ENCODE data around the gene SLC43A3. TPM values are rescaled to one million over a fixed set of nuclear protein-coding genes. Genes with fewer than 3 reads are reported as not detected.
"Not testable (repeated sequence)": the region's sequence is repeated elsewhere in the genome, so short reads cannot be mapped to it uniquely, and the experiment has no call there.

The SLC43A3 gene
- total RNA-seq, 1 donor from 2014 or later: 27.2 TPM

- no peak for DNase-seq (ENCODE audit: low spot score)
These were observed 21.6 kb downstream of the SLC43A3 start for GRCh38 chr11:57405271-57405860.

GRCh38 chr11:57403802-57404147 is 23.1 kb downstream of the SLC43A3 start:
- DNase-seq (ENCODE audit: low spot score): no peak

DNA sequence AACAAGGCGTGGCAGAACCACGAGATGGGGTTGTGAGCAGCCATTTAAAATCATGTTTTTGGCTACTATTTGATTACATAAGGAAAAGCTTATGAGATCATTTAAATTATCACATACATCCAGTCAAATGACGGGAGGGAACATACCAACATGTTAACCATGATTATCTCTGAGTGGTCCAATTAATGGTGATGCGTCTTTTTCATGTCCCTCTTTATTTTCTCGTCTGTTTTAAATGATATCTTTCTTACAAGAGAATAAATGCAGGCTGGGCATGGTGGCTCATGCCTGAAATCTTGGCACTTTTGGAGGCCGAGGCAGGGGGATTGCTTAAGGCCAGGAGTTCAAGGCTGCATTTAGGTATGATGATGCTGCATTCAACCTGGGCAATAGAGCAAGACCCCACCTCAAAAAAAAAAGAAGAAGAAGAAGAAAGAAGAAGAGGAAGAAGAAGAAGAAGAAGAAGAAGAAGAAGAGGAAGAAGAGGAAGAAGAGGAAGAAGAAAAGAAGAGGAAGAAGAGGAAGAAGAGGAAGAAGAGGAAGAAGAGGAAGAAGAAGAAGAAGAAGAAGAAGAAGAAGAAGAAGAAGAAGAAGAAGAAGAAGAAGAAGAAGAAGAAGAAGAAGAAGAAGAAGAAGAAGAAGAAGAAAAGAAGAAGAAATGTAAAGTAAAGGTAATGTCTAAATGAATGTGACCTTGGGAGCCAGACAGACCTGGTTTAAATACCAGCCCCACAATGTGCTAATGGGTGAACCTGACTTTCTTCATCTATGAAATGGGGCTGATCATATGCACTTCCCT is 23.7 kb downstream of the SLC43A3 start:
- not testable (repeated sequence) for DNase-seq (ENCODE audit: low spot score)

- DNase-seq (ENCODE audit: low spot score): no peak
These were observed 24.5 kb downstream of the SLC43A3 start for GRCh38 chr11:57402188-57403002.

DNA sequence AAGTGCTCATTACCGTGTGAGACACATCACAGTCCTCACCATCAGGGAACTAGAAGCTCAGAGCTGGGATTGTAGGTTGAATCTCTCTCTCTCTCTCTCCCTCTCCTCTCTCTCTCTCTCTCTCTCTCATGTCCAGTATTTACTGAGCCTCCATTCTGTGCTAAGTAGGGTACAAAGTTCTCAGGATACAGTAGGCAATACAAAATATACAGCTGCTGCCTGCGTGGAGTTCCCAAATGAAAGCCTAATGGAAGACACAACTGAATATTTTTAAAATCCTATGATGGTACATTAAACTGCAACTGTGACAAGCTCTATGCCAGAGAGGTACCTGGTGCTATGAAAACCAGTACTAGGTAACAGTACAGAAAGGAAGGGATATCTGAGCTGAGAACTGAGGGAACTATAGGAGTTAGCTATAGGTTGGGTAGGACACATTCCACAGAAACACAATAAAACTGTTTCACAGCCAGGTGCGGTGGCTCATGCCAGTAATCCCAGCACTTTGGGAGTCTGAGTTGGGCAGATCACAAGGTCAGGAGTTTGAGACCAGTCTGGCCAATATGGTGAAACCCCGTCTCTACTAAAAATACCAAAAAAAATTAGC is 26.8 kb downstream of the SLC43A3 start:
- DNase-seq (ENCODE audit: low spot score): no peak

DNA sequence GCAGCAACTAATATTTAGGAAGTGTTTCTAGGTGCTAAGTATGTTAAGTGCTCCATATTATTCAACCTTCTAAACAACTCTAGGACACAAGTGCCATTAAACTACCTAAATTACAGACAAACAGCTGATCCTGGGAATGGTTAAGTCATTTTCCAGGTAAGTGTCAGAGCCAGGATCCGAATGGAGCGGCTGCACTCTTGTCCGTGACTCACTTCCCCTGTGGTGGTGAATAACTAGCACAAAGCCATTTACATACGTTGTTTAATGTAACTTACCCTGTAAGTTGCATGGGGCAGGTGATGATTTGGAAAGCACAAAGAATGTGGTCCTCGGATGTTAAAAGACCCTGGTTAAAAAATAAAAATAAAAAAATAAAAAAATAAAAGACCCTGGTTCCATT is 27.7 kb downstream of the SLC43A3 start:
- no peak for DNase-seq (ENCODE audit: low spot score)

DNA sequence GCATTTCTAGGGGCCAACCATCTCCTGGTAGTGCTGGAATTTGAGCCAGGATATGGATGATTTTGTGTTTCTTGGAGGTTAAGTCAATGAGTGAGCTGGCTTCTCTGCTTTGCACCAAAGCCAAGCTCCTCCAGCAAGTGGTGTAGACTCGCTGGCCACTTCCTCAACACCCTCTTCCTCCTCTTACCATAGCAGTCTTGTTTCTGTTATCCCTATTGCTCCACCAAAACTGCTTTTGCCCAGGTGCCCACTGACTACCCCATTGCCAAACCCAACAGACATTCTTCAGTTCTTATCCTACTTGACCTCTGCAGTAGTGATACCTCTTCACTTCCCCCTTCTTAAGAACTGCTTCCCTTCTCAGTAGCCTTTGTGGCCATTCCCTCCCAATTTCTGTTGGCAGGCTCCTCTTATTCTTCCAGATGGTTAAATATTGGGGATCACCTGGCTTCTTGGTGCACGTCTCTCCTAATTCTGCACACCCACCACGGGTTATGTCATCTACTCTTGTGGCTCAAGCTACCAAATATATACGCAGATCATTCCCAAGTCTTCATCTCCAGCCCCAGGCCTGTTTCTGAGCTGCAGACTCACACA is 29.4 kb downstream of the SLC43A3 start:
- DNase-seq (ENCODE audit: low spot score): no peak

GRCh38 chr11:57396744-57397143 is 30.2 kb downstream of the SLC43A3 start:
- DNase-seq (ENCODE audit: low spot score): no peak

GRCh38 chr11:57395905-57396623 is 30.9 kb downstream of the SLC43A3 start:
- no peak for DNase-seq (ENCODE audit: low spot score)

GRCh38 chr11:57394203-57394965 is 32.5 kb downstream of the SLC43A3 start:
- no peak for DNase-seq (ENCODE audit: low spot score)

DNA sequence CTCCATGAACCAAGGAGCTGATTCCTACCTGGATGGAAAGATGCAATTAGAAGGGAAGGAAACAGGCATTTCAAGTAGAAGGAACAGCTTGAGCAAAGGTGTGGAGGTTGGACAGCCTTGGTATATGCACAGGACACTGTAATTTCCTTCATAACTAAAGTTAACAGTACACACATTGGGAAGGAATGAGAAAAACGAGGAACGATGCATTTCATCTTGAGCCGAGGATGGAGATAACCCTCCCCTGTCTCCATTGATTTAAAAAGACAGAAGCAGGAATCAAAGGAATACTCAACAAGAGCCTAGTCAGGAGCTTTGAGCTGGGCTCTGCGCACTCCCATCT is 34.2 kb downstream of the SLC43A3 start:
- no peak for DNase-seq (ENCODE audit: low spot score)

DNA sequence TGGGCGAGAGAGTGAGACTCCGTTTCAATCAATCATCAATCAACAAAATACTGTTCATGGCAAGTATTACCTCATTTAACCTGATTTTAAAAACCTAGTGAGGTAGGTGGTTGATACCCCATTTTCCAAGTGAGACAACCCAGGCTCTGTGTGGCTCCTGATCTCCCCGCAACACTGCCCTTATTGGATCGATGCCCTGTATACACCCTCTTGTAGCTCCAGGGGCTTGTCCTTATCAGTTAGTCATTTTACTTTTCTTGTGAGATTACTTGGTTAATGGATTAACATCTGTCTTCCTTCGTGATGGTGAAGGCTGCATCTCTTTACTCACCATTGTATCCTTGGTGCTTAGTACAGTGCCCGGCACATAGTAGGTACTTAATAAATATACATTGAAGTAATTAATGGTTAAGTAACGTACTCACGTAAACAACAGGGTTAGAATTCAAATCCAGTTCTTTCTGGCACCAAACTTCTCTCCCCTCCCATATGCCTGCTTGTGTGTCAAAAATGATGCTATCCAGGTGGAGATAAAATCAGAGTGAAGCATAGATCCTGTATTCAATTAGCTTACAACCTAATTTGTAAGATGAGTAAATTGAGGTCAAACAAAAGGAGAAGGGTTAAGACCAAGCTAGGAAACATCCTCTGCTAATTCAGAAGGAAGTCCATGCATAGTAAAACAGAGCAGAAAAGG is 34.7 kb downstream of the SLC43A3 start:
- DNase-seq (ENCODE audit: low spot score): no peak

- no peak for DNase-seq (ENCODE audit: low spot score)
These were observed 35.4 kb downstream of the SLC43A3 start for GRCh38 chr11:57391539-57391938.

GRCh38 chr11:57391111-57391510 is 35.8 kb downstream of the SLC43A3 start:
- no peak for DNase-seq (ENCODE audit: low spot score)

DNA sequence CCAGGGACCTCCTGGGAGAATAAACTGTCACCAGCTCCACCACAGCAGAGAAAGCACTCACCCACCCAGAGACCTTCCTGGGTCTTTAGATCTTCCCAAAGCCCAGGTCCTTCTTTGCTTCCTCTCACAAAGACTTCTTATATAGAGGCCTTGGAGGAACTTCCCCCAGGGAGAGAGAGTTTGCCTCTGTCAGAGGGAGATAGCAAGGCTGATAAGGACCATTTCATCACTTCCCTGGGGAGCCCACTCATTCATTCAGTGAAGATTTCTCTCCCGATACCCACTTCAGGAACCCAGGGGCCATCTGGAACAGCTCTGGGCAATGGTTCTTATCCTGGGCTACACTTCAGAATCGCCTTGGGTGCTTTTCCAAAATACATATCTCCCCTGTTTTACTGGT is 36.4 kb downstream of the SLC43A3 start, which contains the start of gene PRG2:
Gene PRG2 (minus strand): TSS at position 116 of the 400 bp plus-strand sequence. CDS start 706 bp downstream, outside the sequence.
- DNase-seq (ENCODE audit: low spot score): no peak

- DNase-seq (ENCODE audit: low spot score): no peak
These were observed 39.5 kb downstream of the SLC43A3 start for GRCh38 chr11:57387289-57388030.

DNA sequence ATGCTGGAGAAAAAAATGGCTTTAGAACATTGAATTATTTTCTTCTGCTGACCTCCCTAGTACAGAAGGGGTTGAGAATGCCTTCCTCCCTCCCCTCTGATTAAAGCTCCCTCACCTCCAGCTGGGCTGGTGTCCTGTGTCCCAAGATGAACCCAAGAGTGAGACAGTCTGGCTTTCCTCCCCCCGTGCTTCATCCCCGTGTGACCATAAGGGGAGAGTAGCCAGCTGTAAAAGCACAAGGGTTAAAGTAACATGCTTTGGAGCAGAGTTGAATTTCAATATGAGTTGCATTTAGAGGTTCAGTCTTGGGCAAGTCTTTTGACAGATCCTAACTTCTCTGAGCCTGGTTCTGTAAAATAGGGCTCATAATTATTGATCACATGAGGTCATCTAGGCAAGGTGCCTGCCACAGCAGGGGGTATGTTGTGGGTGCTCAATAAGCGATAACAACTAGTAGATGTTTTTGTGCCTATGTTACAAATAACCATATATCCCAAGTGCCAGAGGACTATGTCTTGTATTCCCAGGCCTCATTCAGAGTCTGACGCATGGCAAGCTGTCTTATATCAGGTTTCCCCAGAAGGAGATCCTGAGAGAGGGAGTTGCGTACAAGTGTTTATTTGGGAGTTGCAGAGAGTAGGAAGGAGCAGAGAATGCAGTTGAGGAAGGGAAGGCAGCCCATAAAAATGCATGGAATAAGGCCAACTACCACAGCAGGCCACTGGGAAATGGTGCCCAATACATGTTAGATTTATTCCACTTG is 40.6 kb downstream of the SLC43A3 start:
- DNase-seq (ENCODE audit: low spot score): no peak

DNA sequence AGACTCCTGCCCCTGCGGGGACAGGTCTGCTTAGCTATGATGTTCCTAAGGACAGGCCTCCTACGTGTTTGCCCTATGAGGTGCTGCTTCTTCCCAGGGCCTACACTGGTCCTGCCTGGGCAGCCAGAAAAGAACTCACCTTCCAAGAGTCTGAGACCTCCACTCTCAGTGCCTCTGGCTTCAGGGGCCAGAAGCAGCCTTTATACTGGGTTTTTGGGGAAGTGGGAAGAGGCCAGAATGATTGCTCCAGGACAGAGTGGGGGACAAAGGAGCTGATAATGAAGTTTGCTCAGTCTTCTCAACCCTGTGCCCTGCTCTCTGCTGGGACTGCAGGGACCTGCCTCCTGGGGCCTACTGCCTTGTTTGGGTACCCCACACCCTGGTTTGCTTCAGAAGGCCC is 45.9 kb downstream of the SLC43A3 start, which contains the start of gene PRG3:
Gene PRG3 (minus strand): TSS at position 176 of the 400 bp plus-strand sequence. CDS start 442 bp downstream, outside the sequence.
- no peak for DNase-seq (ENCODE audit: low spot score)

Data from ureter (tissue), 1 donor.